ENCODE results near the gene TAC4.

- no peak for TF ChIP-seq EZH2 (IDR thresholded peaks at IDR 0.05; ENCODE audit: borderline replicate concordance, low read depth, low read length, severe bottlenecking)
- TF ChIP-seq POLR2A (IDR thresholded peaks at IDR 0.05; ENCODE audit: low read depth, low read length), result no peak
- TF ChIP-seq, protein P1, sequence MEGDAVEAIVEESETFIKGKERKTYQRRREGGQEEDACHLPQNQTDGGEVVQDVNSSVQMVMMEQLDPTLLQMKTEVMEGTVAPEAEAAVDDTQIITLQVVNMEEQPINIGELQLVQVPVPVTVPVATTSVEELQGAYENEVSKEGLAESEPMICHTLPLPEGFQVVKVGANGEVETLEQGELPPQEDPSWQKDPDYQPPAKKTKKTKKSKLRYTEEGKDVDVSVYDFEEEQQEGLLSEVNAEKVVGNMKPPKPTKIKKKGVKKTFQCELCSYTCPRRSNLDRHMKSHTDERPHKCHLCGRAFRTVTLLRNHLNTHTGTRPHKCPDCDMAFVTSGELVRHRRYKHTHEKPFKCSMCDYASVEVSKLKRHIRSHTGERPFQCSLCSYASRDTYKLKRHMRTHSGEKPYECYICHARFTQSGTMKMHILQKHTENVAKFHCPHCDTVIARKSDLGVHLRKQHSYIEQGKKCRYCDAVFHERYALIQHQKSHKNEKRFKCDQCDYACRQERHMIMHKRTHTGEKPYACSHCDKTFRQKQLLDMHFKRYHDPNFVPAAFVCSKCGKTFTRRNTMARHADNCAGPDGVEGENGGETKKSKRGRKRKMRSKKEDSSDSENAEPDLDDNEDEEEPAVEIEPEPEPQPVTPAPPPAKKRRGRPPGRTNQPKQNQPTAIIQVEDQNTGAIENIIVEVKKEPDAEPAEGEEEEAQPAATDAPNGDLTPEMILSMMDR (IDR thresholded peaks at IDR 0.05; ENCODE audit: extremely low read depth in 1 of 2, insufficient read depth in 1 of 2, low read depth in 1 of 2, low read length in 2 of 2), result no peak
- TF ChIP-seq POLR2AphosphoS5 (IDR thresholded peaks at IDR 0.05; ENCODE audit: insufficient read depth, low read depth, low read length), result no peak
- no peak for TF ChIP-seq GATA2 (IDR thresholded peaks at IDR 0.05; ENCODE audit: insufficient read depth, insufficient read length, low read depth, low read length)
- TF ChIP-seq MAX (IDR thresholded peaks at IDR 0.05; ENCODE audit: insufficient read depth, insufficient read length), result no peak
- TF ChIP-seq FOS (IDR thresholded peaks at IDR 0.05; ENCODE audit: borderline replicate concordance, insufficient read depth, low read length), result no peak
- TF ChIP-seq MYC (IDR thresholded peaks at IDR 0.05; ENCODE audit: low read depth, low read length), result no peak
Observed at GRCh38 chr17:49869038-49869374, 21.1 kb upstream of the TAC4 start.
